Retina (tissue), 1 donor: ENCODE data around the gene CLMP.
A peak's percentile ranks its signal among the peaks of the same experiment; 100 is the strongest.

Experiments used
- DNase-seq: peaks from one replicate; pipeline ENCODE4 v3.0.0-alpha.2; 2016

Gene CLMP, protein sequence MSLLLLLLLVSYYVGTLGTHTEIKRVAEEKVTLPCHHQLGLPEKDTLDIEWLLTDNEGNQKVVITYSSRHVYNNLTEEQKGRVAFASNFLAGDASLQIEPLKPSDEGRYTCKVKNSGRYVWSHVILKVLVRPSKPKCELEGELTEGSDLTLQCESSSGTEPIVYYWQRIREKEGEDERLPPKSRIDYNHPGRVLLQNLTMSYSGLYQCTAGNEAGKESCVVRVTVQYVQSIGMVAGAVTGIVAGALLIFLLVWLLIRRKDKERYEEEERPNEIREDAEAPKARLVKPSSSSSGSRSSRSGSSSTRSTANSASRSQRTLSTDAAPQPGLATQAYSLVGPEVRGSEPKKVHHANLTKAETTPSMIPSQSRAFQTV

DNA sequence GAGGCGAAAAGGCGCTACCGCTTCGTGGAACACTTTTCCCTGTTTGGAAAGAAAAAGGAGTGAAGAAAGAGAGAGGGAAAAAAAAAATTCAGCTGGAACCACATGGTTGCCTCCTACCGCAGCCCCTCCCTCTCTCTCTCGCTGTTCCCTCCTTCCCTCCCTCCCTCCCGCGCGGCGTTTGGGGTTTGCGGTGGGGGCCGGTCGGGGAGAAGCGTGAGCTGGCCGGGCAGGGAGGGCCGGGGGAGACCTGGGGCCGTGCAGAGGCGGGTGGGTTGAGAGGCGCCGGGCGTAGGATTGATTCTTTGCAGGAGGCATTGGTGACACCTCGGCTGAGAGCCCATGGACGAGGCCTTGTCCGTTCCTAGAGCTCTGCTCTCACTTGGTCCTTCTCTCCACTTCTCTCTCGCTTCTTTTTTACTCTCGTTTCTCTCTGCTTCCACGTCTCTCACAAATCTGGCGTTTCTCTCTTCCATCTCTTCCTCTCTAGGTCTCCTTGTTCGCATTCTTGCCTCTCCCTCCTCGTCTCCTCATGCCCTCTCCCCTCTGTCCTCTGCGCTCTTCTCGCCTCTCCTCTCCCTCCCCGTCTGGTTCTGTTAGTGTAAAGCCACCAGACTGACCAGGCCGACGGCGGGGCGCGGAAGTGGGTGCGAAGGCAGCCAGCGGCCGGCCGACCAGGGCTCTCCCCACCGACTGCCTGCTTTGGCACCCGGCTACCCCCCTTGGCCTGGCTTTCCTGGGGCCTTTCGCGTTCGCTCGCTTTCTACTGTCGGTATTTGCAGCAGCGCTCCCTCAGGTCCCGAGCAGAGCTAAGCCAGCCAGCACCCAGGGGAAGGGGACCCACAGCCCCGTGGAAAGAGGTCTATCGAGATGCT, at the start of gene CLMP:
Gene CLMP (minus strand): TSS at position 61 of the 872 bp plus-strand sequence. CDS start 308 bp downstream, outside the sequence.
- peak; percentile 73 for DNase-seq

DNA sequence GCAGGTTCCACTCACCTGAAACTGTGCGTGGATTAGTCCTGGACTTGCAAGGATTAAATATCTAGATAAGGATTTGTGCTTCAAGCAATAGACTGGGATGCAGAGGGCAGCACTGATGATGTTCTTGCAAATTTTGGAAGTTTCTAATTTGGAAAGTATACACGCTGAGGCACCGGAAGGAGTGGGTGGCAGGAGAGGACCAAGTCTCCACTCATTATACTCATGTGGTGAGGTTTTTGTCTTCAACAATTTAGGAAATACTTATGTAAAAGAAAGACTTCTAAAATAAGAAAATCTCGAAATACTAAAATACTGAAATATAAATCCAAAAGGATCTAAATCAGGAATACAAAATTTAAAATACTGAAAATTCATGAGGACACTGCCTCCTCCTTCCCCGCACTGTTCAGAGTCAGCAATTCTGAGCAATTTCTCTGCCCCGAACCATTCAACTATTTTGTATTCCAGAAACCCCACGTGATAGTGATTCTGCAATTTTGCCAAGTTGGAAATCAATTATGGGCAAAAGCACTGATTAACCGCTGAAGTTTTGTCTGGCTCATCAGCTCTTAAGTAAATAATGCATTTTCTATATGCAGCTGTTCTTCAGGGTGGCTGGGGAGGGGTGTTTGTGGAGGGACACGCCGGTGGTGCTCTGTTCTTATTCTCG, 47.0 kb upstream of the CLMP start:
- DNase-seq: no peak

DNA sequence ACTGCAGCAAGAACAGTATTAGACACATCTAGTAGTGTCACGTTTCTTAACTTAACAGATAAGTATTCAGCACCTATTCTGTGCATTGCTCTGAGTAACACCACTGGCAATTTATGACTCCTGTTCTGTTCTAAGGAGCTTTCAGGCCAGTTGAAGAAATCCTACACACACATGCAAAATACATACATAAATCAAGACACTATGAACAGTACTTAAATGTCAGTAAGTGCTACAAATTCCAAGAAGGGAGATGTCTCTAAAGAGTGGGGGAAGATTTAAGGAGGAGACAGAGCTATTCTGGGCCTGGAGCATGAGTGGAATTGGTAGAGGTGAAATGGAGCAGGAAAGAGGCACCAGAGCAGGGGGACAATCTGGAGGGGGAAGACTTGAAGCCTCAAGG, 46.2 kb upstream of the CLMP start:
- no peak for DNase-seq

DNA sequence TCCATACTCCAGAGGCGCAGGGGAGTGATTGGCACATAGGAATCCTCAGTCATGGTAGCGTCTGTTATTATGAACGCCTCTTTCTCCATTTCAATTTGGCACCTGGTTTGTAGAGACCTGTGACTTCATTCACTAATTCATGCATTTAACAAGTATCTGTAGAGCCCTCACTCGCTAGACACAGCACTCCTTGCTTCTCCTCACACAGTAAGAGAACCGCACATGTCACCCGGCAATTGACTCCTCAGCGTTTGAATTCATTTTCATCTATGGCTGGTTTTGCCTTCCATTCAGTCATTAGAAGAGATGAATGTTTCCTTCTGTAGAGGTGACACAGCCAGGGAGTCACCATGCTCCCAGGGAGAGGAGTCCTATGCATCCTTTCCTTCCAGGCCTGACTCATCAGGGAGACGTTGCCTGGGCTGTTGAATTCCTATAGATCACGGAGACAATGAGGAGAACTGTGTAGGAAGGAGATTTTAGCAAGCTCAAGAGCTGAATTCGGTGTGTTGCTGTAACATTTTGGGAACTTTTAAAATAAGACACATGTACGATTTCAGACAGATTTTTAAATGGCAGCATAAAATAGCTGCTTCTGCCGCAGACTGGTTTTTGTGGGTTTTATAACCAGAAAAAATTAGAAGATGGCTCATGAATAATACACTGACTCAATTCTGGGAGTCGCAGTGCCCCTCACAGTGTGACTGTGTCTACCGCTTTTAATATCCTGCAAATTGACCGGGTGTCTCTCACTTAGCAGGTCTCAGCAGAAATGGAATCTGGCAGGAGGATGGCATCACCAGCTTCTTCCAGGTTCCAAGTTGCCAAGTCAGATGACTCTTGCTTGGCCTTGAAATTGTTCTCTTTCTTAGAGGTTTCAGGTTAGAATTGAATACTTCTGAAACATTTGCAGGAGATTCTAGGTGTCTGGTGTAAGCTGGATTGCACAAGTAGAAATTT, 44.4 kb upstream of the CLMP start:
- no peak for DNase-seq

DNA sequence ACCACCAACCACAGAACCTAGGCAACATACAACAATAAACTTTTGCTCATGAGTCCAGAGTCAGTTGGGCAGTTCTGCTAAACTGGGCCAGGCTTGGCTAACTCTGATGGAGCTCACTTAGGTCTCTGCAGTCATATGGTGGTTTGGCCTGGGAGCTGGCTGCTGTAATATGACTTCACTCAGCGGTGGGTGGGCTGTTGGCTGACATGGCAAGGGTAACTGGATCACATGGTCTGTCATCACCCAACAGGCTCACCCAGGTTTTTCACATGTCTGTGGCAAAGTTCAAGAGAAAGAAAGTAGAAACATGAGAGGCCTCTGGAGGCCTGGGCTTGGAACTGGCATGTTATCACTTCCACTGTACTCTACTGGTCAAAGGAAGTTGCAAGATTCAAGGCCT, 43.2 kb upstream of the CLMP start:
- DNase-seq: no peak

DNA sequence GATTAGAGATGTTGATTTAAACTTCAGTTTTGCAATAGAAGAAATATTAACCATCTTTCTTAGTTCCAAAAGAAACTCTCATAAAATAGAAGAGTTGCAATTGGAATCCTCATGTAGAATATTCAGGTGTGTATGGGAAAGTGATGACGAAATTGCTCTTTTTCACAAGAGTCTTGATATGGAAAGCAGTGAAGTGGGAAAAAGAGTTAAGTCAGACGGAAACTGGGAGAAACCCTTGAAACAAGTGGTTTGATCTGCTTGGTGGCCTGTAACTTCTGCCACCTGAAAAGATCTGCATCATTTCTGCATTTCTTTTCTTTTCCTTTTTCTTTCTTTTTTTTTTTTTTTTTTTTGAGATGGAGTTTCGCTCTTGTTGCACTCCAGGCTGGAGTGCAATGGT, 41.8 kb upstream of the CLMP start:
- no peak for DNase-seq

DNA sequence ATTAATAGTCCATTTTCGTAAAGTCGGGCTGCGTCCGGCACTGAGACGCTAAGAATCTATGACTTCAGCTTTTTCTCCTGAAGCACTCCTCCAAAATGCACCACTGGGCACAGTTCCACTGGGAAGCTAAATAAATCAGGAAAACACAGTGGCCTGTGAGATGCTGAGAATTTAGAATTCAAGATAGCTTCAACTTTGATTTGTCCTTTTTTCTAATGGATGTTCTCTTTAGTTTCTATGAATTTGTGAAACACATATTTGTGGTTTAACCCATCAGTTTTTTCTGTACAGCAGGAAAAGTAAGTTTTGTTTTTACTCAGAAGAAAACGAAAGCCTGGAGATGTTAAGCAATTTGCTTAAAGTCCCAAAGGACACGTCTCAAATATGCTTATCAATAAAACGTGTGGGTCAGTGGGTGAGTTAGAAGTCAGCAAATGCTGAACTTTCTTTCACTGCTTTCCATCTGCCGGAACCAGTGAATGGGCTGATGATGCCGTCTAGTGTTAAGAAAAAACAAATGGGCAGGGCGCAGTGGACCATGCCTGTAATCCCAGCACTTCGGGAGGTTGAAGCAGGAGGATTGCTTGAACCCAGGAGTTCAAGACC, 40.7 kb upstream of the CLMP start:
- no peak for DNase-seq

DNA sequence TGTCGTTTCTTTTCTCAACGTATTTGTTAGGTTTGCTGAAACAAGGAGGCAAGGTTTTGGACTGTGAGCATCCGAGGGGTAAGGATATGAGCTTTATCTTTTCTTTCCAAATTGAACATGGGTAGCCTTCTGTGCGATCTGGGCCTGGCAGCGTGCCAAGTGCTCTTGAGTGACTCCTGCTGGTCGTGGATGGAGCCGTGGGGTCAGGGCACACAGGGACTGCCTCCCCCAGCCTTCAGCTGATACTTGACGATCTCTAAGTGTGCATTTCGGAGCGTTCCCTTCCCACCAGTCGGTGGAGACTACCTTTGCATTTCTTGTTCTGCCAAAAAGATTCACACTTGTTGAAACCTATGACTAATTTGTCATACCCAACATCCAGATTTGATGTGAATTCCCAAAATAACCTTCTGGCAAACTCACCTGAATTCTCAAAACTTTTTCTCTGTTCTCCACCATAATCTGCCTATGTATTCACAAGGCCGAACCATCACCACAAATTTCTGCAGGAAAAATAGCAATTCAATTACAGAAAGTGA, 40.1 kb upstream of the CLMP start:
- no peak for DNase-seq

DNA sequence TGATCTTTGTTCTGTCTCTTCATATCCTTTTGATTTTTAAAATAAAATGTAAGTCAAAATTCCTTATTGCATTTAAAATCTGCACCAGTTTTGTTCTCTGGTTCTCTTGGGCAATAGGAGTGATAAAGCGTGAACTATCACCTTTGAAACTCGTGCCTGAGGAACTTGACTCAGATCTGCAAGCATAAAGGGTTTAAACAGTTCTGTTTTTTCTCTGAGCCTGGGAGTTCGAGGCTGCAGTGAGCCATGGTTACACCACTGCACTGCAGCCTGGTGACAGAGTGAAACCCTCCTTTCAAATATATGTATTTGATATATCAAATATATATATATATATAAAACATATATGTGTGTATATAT, 38.9 kb upstream of the CLMP start:
- DNase-seq: no peak

DNA sequence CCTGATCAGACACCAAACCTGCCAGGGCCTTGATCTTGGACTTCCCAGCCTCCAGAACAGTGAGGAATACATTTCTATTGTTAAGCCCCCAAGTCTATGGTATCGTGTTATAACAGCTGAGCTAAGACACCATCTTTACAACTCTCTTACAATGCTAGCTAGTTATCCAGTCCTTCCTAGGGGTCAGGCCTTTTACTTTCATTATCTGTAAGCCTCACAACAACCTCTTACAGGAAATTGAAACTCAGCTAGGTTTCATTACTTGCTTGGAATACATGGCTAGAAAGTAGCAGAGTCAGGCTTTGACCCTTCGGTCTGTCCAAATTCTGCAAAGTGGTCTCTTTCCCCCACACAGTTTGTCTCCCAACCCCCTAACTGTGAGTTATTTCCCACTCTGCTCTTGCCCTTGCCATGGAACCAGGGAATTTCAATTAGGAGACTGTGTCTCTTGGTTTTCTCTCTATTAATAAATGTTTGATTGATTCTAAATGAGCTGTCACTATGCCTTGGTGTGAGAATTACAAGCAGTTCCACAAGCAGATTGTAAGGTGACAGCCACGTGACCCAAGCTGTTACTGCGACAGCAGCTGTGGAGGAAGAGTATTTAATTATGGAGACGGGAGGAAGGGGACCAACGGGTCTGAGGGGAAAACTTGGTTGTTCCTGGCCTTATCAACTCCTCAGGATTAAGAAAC, 38.4 kb upstream of the CLMP start:
- no peak for DNase-seq

DNA sequence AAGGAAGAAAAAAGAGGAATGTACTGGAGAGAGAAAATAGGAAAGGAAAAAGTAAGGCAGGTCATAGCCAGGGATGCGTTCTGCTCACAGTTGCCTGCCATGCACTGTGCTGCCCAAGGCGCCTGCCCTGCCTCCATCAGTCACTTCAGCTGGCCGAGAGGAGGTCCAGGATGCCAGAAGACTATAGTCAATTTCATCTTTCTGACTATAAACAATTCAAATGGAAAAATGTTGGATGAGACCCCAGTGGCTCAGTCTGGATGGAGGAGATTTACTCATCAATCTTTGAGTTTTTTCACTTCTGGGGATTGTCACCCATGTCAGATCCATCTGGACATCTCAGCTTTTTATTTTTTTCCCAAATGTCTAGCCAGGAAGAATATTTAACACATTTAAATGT, 36.7 kb upstream of the CLMP start:
- no peak for DNase-seq

DNA sequence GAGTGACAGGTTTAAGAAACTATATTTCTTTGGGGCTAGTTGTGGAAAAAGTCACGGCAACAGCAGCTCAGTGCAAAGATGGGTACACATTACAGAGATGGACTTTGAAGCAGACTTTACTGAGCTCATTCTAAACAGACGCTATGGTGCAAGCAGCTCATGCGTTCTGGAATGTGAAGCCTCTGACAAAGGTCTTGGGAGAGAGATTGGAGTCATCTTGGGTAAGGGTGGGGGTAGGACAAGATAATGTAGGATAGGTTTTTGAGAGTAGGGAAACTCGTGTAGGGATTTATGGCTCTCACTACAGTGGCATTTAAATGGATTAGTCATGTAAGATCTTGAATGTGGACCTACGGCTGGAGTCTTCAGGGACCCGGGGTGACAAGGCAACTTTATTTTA, 36.2 kb upstream of the CLMP start:
- DNase-seq: no peak

DNA sequence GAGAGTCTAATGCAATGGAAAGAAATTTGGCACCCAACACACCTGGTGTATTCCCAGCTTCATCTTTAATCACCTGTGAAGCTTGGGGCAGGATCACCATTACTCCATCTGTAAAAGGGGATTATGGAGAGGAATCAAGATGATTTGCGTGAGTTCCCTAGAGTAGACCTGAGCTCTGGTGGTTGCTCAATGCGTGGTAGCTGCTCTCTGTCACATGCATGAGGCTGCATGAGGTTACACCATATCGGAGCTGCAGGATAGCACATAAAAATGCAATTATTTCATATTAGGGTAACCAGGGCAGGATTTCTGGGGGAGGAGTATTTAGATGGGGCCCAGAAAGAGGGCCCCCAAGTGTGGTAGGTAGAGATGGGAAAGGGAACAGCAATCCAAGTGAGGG, 35.3 kb upstream of the CLMP start:
- no peak for DNase-seq

DNA sequence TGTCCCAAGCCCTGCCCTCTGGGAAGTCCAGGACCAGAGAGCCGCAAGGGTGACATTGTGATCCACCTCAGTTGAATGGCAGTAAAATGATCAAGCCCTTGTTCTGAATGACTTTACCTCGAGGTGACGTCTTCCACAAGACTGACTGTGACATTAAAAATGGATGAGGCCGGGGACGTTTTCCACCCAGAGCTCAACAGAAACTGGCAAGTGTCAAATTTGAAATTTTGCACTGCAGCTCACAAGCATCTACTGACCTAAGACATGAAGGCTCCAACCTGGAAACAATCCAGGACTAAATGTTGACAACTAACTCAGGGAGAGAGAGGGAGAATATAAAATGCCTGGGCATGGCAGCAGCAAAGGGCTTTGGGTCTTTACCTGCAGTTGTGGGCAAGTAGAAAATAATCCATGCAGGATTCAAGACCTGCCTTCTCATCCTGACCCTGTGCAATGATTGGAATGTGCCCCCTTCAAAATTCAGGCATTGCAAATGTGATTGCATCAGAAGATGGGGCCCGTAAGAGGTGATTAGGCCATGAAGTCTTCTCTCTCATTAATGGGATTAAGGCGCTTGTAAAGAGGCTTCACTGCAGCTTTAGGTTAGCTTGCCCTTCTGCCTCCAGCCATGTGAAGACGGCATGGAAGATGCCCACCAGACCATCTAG, 33.6 kb upstream of the CLMP start:
- peak; percentile 61 for DNase-seq

DNA sequence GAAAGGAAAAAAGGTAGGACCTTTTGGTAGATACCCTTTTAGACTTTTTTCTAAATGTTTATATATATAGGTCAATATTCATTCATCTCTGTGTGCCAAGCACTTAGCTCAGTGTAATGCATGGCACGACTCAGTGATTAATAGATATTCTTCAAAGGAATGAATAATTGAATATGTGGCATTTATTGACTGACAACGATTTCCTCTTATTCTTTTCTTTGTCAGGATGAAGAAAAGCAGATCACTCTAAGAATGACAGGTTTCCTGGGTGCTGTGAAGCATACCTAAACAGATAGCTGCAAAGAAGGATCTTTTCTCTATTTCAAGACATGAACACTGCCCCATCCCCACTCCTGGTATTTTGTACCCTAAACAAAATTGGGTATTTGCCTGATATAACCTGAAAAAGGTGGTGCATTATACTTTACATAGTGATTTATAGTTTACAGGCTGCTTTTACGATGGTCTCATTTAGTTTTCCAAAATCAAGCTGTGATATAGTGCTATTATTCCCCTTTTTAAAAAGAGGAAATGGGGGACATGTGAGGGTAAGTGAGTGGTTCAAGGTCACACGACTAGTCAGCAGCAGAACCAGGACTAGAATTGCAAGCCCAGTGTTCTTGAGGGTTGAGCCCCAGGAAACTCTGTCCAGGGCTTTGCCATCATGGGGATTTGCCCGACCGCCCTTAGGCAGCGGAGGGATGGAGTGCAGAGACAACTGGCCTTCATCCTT, 32.9 kb upstream of the CLMP start:
- DNase-seq: no peak

DNA sequence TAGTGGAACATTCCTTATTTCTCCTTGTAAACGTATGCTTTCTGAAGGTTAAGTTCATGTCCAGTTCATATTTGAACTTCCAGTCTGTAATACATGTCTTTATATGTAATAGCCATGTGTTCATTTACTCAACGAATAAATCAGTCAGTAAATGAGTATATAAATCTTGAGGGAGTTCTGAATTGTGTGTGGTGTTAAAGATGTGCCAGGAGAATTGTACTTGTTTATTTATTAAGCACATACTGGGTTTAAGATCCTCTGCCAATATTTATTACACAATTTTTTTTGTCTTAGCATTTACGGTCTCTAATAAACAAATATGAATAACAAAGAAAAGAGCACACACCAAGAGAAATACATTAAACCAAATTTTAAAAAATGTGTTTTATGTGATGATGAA, 26.5 kb upstream of the CLMP start:
- DNase-seq: no peak

DNA sequence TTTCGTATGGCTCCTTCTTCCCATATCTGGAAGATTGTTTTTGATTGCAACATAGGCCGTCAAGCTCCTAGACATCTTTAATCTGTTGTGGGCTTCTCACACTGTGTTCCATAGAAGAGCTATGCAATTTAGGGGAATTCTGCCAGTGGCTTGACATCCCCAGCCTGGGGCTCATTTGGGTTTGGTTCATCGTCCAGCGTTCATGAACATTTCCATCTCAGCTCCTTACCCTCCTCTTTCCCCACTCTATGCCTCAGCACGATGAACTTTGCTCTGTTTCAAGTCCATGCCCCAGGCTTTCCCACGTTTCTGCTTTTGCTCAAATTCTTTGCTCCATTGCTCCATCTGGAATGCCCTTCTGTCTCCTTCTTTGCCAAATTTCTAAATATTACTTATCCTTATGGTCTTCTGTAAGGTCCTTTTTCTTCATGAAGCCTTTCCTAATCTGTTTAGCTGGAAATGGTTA, 26.1 kb upstream of the CLMP start:
- DNase-seq: no peak

DNA sequence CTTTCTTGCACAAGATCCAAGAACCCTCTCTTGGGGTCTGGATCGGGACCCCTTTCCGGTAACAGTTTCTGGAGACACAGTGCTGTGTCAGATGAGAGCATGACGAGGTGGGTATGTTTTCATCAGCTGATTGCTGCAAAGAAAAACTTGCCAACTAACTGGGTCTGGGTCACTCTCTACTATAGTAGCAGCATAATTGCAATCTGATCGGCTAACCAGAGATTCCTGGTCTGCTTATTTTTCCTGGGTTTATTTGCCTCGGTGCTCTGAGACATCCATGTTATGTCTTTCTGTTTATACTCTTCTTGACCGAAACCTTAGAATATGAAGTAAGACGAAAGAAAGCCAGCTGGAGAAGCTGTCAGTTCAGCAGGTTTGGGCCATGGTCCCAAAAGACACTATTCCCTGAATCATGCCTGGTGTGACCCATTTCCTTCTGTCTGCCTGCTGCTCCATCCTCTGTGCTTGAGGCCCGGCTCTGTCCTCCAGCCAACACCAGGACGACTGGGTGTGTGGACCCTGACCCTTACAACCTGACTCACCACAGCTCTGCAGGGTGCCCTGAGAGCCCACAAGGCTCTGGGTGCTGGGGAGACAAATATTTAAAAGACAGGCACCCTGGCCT, 24.1 kb upstream of the CLMP start:
- DNase-seq: no peak

DNA sequence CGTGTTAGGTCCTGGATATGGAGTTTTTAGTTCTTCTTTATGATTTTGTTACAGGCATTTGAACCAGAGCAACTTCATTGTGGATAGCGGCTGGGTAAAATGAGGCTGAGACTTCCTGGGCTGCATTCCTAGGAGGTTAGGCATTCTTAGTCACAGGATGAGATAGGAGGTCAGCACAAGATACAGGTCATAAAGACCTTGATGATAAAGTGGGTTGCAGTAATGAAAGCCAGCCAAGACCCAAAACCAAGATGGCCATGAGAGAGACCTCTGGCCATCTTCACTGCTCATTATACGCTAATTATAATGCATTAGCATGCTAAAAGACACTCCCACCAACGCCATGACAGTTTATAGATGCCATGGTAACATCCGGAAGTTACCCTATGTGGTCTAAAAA, 23.4 kb upstream of the CLMP start:
- DNase-seq: no peak
